T-cell (primary cell): Measurements from ENCODE around the gene SLC24A2. TPM values are rescaled to one million over a fixed set of nuclear protein-coding genes. Genes with fewer than 3 reads are reported as not detected.

Experiments
- ATAC-seq, 4 experiments: fragments of 200-7000 bp in 3 of 4; fragments of 150-1000 bp in 1 of 4; cut with Tn5 transposase; replicated peaks in 1 of 4; 1 replicate in 3 of 4; 2 replicates in 1 of 4; pipeline ENCODE4 v1.10.0; 2021; ENCODE audit warnings: moderate library complexity in 3 of 4, mild to moderate bottlenecking in 2 of 4, moderate number of reproducible peaks in 1 of 4
- CTCF ChIA-PET, 2 donors: fragments of 300-600 bp; sonication (Branson Sonifier 250); formaldehyde crosslinking; loops; one replicate each; lab custom pipeline; 2022; ENCODE audit warnings: antibody characterized with exemption in 2 of 2; lab: Charles Lee
- POLR2A ChIA-PET, 2 donors: fragments of 300-600 bp; sonication (Branson Sonifier 250); formaldehyde crosslinking; loops; one replicate each; lab custom pipeline; 2022; ENCODE audit warnings: antibody characterized with exemption in 2 of 2; lab: Charles Lee
- DNase-seq, 35 experiments: peaks; one replicate each; pipeline versions ENCODE4 v3.0.0 to v3.0.0-alpha.2; 2013 to 2023
- H3K27ac ChIP-seq: one replicate; pipeline ENCODE4 v1.5.1; 2013; ENCODE audit warnings: low read length
- H3K27me3 ChIP-seq, 2 experiments: replicated peaks in 1 of 2; 1 replicate in 1 of 2; 2 replicates in 1 of 2; pipeline versions ENCODE4 v1.6.1 to v1.7.0; 2013; ENCODE audit warnings: low read length in 1 of 2, mixed read lengths in 1 of 2; ENCODE audit not compliant: control insufficient read depth in 2 of 2, insufficient read depth in 2 of 2; ENCODE audit errors: extremely low read depth in 1 of 2
- H3K36me3 ChIP-seq, 2 donors: 1 replicate in 1 of 2; 2 replicates in 1 of 2; pipeline versions ENCODE4 v1.6.1 to v1.7.0; 2013; ENCODE audit warnings: low read length in 1 of 2; ENCODE audit not compliant: control insufficient read depth in 2 of 2, insufficient read depth in 1 of 2; ENCODE audit errors: extremely low read depth in 1 of 2
- H3K4me1 ChIP-seq, 2 experiments: 1 replicate in 1 of 2; 2 replicates in 1 of 2; pipeline versions ENCODE4 v1.6.1 to v1.7.0; 2013; ENCODE audit warnings: low read length in 2 of 2, mixed read lengths in 1 of 2; ENCODE audit not compliant: insufficient read depth in 2 of 2, control insufficient read depth in 1 of 2; ENCODE audit errors: extremely low read depth in 1 of 2
- H3K4me3 ChIP-seq, 2 donors: 1 replicate in 1 of 2; 2 replicates in 1 of 2; pipeline versions ENCODE4 v1.5.1 to v1.7.0; 2013; ENCODE audit warnings: mild to moderate bottlenecking in 2 of 2, low read length in 1 of 2, moderate library complexity in 1 of 2; ENCODE audit not compliant: control insufficient read depth in 1 of 2; ENCODE audit errors: extremely low read depth in 1 of 2
- H3K9me3 ChIP-seq: 2 replicates; pipeline ENCODE4 v1.7.0; 2013
- H3K27ac Mint-ChIP-seq, 2 donors: one replicate each; pipeline ENCODE4 v1.8.0; 2020 to 2021; ENCODE audit warnings: mild to moderate bottlenecking in 2 of 2, mixed read lengths in 2 of 2
- H3K27me3 Mint-ChIP-seq, 2 donors: one replicate each; pipeline ENCODE4 v1.8.0; 2021 to 2022; ENCODE audit warnings: mixed read lengths in 2 of 2
- H3K36me3 Mint-ChIP-seq: one replicate; pipeline ENCODE4 v1.8.0; 2021; ENCODE audit warnings: mixed read lengths
- H3K4me1 Mint-ChIP-seq, 3 donors: one replicate each; pipeline ENCODE4 v1.8.0; 2020 to 2022; ENCODE audit warnings: mixed read lengths in 3 of 3, mild to moderate bottlenecking in 1 of 3
- H3K4me3 Mint-ChIP-seq, 3 donors: one replicate each; pipeline ENCODE4 v1.8.0; 2020 to 2022; ENCODE audit warnings: mild to moderate bottlenecking in 3 of 3, mixed read lengths in 3 of 3, moderate library complexity in 3 of 3
- H3K9me3 Mint-ChIP-seq, 3 donors: one replicate each; pipeline ENCODE4 v1.8.0; 2020 to 2022; ENCODE audit warnings: mixed read lengths in 3 of 3
- WGBS: methylation state at CpG from one replicate; pipeline ENCODE4 v1.1.5; 2013; ENCODE audit warnings: missing lambda C conversion rate; ENCODE audit not compliant: insufficient coverage; 5-methylcytosine and 5-hydroxymethylcytosine counted together
- total RNA-seq, 35 experiments: library from RNA in 6 of 35; stranded (reverse) in 6 of 35; fragments of 120-200 nt in 1 of 35; gene quantifications; one replicate each; pipeline versions ENCODE4 v1.2.1 to v1.2.4 and lab custom pipeline; 2013 to 2026

The SLC24A2 gene
- total RNA-seq, 5 donors from 2014 or later (not counting 1 experiment from before 2014, with no cell fraction given): 0.07 to 0.33 TPM; not detected in 3

GRCh38 chr9:19748278-19749126, 40.3 kb downstream of the SLC24A2 start:
- H3K27ac Mint-ChIP-seq: peak overlapping the region; percentile 57 to 75
- H3K4me3 Mint-ChIP-seq: no peak overlapping the region
- ChIA-PET CTCF (no interaction called here), POLR2A (interaction anchor here in 1 of 2 donors (0.6 kb wide), 1 partner anchor 301 kb away, joined by 5 read pairs; no protein-coding TSS in a partner anchor)
- ATAC-seq: peak in 3 of 4 experiments; percentile 64 to 86 (median 73)
- no peaks in the 10 kb centered on the region for H3K36me3 ChIP-seq
- no peaks in the 10 kb centered on the region for H3K36me3 Mint-ChIP-seq
- 14% methylated on average over 1 of the region's 4 CpGs for WGBS
- no peaks in the 10 kb centered on the region for H3K4me1 ChIP-seq
- peaks cover 0 to 25% (median 14%) of the 10 kb centered on the region in 3 donors for H3K4me1 Mint-ChIP-seq
- peak overlapping the region; percentile 14 for H3K27ac ChIP-seq
- DNase-seq: peak in 1 of 35 experiments; percentile 1
- H3K27me3 Mint-ChIP-seq: peaks cover 0 to 11% of the 10 kb centered on the region in 2 donors
- H3K27me3 ChIP-seq: no peaks in the 10 kb centered on the region
- no peaks in the 10 kb centered on the region for H3K9me3 ChIP-seq
- H3K9me3 Mint-ChIP-seq: no peaks in the 10 kb centered on the region
- H3K4me3 ChIP-seq: no peak overlapping the region

DNA sequence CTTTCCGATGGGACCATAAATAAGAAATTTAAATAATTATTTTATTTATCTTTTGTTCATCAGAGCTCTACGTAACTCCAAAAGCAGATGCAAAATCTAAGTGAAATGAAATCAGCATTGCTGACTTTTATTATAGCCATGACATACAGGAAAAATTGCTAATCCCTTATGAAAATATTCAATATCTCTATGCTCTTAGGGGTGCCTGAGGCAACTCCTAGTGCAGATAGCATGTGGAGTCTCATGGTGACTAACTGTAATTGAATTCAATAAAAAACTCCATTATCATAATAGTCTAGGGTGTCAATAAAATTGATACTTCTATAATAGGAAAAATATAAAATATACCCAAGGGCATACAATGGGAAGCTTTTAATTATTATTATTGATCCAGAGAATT, 42.6 kb downstream of the SLC24A2 start:
- ATAC-seq (no peak), DNase-seq (no peak)
- H3K27me3 Mint-ChIP-seq: no peaks in the 10 kb centered on the region
- peaks cover 0 to 25% (median 14%) of the 10 kb centered on the region in 3 donors for H3K4me1 Mint-ChIP-seq
- ChIA-PET CTCF (no interaction called here), POLR2A (no interaction called here)
- no CpG with 5 or more reads among the region's 2 CpGs for WGBS
- Histone ChIP-seq H3K36me3 (no peaks in the 10 kb centered on the region), H3K27me3 (no peaks in the 10 kb centered on the region), H3K4me3 (no peak overlapping the region), H3K27ac (no peak overlapping the region), H3K9me3 (no peaks in the 10 kb centered on the region), H3K4me1 (no peaks in the 10 kb centered on the region)
- no peaks in the 10 kb centered on the region for H3K9me3 Mint-ChIP-seq
- no peaks in the 10 kb centered on the region for H3K36me3 Mint-ChIP-seq
- H3K27ac Mint-ChIP-seq: no peak overlapping the region
- H3K4me3 Mint-ChIP-seq: no peak overlapping the region

DNA sequence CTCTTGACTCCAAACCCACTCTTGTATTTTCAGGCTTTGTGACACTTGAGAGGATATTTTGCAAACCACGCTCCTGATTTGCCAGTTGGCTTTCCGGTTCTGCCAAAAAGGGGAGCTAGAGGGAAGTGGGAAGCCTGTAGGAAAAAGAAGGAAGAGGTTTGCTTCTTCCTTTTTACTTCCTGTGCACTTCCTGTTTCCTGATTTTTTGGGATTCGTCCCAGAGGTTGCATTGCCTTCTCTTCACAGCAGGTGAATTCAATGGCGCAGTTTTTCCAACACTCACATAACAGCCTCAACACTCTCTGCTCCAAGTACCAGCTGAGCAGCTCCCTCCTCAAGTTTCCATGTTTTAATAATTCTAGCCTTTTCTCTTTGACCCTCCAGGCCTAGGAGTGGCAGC, 47.7 kb downstream of the SLC24A2 start:
- WGBS: 90% methylated on average over 2 of the region's 4 CpGs
- POLR2A ChIA-PET: no interaction called here

More for the DNA sequence above, 47.7 kb downstream of the SLC24A2 start:
- Mint-ChIP-seq H3K36me3 (no peaks in the 10 kb centered on the region), H3K4me3 (no peak overlapping the region), H3K27me3 (peaks cover 0 to 4% of the 10 kb centered on the region in 2 donors), H3K27ac (no peak overlapping the region), H3K4me1 (no peaks in the 10 kb centered on the region), H3K9me3 (no peaks in the 10 kb centered on the region)
- DNase-seq (no peak), ATAC-seq (no peak)
- Histone ChIP-seq H3K9me3 (no peaks in the 10 kb centered on the region), H3K36me3 (no peaks in the 10 kb centered on the region), H3K27me3 (no peaks in the 10 kb centered on the region), H3K4me1 (no peaks in the 10 kb centered on the region), H3K4me3 (no peak overlapping the region), H3K27ac (no peak overlapping the region)
- CTCF ChIA-PET: interaction anchor here in 1 of 2 donors (0.6 kb wide), 1 partner anchor 157 kb away, joined by 4 read pairs; no protein-coding TSS in a partner anchor
